Neural cell (in vitro differentiated cells): ENCODE data around the gene MAPK4.

Source experiments
- CTCF ChIP-seq: fragments of 450-650 bp; IDR thresholded peaks from 2 replicates; pipeline ENCODE4 v1.5.1; 2014; ENCODE audit warnings: antibody characterized with exemption, mild to moderate bottlenecking, moderate library complexity; ENCODE audit not compliant: poor library complexity, severe bottlenecking
- EP300 ChIP-seq: fragments of 450-650 bp; conservative IDR thresholded peaks from 2 replicates; pipeline ENCODE4 v1.6.1; 2014; ENCODE audit warnings: antibody characterized with exemption, mild to moderate bottlenecking, moderate library complexity; ENCODE audit not compliant: poor library complexity, severe bottlenecking
- EZH2 ChIP-seq: fragments of 200-600, 300-800 bp; shearing (Covaris generic), sonication (generic); IDR thresholded peaks from 2 replicates; pipeline ENCODE4 v1.6.1; 2014; ENCODE audit warnings: antibody characterized with exemption, low read length, borderline replicate concordance, mild to moderate bottlenecking; ENCODE audit not compliant: insufficient read depth, poor library complexity, severe bottlenecking
- MXI1 ChIP-seq: fragments of 450-650 bp; conservative IDR thresholded peaks from 2 replicates; pipeline ENCODE4 v1.6.1; 2014; ENCODE audit warnings: antibody characterized with exemption, mild to moderate bottlenecking; ENCODE audit not compliant: poor library complexity, severe bottlenecking
- POLR2AphosphoS5 ChIP-seq: IDR thresholded peaks from 2 replicates; pipeline ENCODE4 v1.6.1; 2012
- RAD21 ChIP-seq: fragments of 450-650 bp; conservative IDR thresholded peaks from 2 replicates; pipeline ENCODE4 v1.6.1; 2014; ENCODE audit warnings: antibody characterized with exemption, mild to moderate bottlenecking, moderate library complexity
- SMC3 ChIP-seq: fragments of 450-650 bp; conservative IDR thresholded peaks from 2 replicates; pipeline ENCODE4 v1.6.1; 2014; ENCODE audit warnings: antibody characterized with exemption, mild to moderate bottlenecking, moderate library complexity; ENCODE audit not compliant: poor library complexity
- TAF1 ChIP-seq: IDR thresholded peaks from 2 replicates; pipeline ENCODE4 v1.6.1; 2012; ENCODE audit warnings: low read depth
- TF ChIP-seq, protein P1 (sequence below): IDR thresholded peaks from 2 replicates; pipeline ENCODE4 v1.6.1; 2012; ENCODE audit warnings: borderline replicate concordance

- no peak for TF ChIP-seq CTCF
- TF ChIP-seq, protein P1, sequence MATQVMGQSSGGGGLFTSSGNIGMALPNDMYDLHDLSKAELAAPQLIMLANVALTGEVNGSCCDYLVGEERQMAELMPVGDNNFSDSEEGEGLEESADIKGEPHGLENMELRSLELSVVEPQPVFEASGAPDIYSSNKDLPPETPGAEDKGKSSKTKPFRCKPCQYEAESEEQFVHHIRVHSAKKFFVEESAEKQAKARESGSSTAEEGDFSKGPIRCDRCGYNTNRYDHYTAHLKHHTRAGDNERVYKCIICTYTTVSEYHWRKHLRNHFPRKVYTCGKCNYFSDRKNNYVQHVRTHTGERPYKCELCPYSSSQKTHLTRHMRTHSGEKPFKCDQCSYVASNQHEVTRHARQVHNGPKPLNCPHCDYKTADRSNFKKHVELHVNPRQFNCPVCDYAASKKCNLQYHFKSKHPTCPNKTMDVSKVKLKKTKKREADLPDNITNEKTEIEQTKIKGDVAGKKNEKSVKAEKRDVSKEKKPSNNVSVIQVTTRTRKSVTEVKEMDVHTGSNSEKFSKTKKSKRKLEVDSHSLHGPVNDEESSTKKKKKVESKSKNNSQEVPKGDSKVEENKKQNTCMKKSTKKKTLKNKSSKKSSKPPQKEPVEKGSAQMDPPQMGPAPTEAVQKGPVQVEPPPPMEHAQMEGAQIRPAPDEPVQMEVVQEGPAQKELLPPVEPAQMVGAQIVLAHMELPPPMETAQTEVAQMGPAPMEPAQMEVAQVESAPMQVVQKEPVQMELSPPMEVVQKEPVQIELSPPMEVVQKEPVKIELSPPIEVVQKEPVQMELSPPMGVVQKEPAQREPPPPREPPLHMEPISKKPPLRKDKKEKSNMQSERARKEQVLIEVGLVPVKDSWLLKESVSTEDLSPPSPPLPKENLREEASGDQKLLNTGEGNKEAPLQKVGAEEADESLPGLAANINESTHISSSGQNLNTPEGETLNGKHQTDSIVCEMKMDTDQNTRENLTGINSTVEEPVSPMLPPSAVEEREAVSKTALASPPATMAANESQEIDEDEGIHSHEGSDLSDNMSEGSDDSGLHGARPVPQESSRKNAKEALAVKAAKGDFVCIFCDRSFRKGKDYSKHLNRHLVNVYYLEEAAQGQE, result no peak
- TF ChIP-seq EZH2, result no peak
- no peak for TF ChIP-seq MXI1
- no peak for TF ChIP-seq POLR2AphosphoS5
- TF ChIP-seq TAF1, result no peak
- TF ChIP-seq SMC3, result no peak
- TF ChIP-seq EP300, result no peak
- TF ChIP-seq RAD21, result no peak
Observed at GRCh38 chr18:50622865-50623393, 63.0 kb downstream of the MAPK4 start.
